Right hindlimb (tissue), 1 donor: ENCODE results near the gene OR8D1.

ENCODE experiments used
- DNase-seq: peaks from one replicate; pipeline ENCODE4 v3.0.0-alpha.2; 2018

Gene OR8D1

DNA sequence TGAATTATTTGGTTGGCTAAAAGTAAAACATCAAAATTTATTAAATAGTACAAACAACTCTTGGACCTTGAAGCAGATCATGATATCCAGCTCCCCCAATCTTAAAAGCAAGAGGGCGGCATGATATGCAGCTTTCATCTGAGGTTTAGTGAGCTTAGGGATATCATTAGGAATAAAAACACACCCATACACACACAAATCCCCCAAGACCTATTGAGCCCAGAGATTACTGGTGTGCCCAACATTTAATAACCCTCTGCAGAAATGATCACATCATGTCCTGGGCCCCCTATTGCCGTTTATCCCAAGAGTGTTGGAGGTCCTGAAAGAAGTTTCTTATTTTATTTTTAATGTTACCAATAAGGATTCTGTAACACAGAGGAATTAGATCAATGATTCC, at the start of gene OR8D1:
TSS of gene OR8D1 (minus strand) at position 101 of the 400 bp plus-strand sequence. CDS start 3,183 bp downstream, outside the sequence.
- DNase-seq: no peak

DNA sequence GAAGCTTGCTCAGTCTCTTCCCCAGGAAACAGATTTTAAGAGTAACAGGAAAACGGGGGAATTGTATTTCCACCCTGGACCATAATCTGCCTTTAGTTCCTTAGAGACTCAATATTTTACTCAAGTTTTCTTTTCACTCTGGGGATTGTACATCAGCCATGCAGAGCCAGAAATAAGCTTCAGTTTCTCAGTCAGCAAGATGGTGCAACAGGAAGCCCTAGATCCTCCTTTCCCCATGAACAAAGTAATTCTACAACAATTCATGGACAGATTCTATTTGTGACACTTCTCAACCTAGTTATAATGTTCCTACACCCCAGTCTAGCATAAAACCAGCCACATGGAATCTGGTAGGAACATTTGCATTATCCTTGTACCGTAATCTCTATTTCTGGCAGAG, 45.8 kb upstream of the OR8D1 start:
- no peak for DNase-seq

DNA sequence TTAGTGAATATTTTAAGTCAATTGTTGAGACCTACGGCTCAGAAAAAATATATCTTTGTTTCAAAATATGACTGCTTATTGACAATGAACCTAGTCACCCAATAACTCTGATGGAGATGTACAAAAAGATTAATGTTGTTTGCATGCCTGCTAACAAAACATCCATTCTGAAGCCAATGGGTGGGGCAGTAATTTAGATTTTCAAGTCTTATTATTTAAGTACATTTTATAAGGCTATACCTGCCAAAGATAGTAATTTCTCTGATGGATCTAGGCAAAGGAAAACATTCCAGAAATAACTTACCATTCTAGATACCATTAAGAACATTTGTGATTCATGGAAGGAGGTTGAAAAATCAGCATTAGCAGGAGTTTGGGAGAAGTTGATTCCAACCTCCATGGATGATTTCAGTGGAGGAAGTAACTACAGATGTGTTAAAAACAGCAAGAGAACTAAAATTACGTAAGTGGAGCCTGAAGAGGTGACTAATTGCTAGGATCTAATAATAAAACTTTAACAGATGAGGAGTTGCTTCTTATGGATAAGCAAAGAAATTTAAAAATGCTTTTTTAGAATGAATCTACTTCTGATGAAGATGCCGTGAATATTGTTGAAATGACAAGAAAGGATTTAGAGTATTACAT, 32.7 kb upstream of the OR8D1 start:
- DNase-seq: no peak

DNA sequence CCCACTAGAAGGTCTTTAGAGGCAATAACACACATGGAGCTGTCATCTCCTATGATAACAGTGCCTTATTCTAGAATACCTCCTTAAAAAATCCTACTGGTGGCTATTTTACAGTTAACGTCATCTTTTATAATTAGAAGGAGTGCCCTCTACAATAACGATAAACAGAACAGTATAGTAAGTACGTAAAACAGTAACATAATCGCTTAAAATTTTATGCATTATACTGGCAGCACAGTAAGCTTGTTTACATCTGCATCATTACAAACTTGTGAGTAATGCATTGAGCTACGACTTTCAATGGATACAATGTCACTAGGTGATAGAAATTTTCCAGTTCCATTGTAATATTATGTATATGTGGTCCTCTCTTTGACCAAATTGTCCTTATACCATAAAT, 30.6 kb upstream of the OR8D1 start:
- DNase-seq: no peak

DNA sequence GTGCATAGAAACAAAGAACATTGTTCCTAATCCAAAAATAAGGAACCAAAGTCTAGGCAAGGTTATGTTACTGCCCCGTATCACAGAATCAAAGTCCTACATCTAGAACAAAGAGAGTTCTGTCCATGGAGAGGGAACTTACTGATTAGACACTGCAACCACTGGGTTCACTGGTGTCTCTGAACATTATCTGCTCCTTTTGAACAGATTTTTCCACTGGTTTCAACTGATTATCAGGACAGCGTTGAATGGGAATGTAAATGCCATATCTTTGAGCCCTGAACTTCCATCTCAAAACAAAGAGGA, 26.3 kb upstream of the OR8D1 start:
- no peak for DNase-seq

DNA sequence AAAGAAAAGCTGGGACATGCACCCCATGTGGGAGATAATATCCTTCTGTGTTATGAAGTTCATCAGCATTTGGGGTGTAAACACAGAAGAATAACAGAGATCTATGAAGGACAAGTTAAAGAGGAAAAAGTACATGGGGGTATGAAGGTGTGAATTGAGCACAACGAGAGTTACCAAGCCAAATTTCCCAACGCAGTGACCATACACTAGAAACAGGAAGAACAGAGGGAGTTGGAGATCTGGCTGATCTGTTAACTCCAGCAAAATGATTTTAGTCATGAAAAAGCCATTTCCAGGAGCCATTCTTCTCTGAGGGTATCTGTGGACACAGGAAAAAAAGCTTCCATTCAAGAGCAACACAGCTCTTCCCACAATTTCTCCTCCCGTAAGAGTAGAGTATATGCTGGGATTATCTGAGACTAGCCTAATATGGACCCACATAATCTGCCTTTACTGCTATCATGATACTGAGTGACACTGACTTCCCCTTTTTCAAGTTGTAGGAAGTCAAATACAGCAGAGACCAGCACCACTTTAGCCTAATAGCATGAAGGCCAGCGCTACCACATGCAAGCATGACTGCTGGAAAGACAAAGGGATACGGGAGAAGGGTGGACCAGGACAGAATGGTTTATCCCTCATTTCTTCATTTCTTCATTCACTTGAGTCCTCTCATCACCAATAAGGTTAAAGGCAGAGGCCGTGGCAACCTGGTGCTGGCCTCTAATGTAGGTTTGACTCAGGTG, 25.8 kb upstream of the OR8D1 start:
- DNase-seq: no peak

DNA sequence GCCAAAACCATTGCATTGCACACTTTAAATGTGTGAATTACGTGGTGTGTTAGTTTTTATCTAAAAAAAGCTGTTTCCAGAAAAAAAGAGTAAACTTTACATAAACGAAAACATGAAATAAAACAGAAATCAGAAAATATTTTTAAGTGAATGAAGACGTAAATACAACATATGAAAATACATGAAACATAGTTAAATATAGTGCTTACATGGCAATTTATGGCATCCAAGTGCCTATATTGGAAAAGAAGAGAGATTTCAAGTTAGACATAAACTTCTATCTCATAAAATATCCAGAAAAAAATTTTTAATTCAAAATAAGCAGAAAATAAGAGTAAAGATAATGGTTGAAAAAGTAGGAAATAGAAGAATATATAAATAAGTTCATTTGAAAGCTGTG, 18.1 kb upstream of the OR8D1 start:
- no peak for DNase-seq

DNA sequence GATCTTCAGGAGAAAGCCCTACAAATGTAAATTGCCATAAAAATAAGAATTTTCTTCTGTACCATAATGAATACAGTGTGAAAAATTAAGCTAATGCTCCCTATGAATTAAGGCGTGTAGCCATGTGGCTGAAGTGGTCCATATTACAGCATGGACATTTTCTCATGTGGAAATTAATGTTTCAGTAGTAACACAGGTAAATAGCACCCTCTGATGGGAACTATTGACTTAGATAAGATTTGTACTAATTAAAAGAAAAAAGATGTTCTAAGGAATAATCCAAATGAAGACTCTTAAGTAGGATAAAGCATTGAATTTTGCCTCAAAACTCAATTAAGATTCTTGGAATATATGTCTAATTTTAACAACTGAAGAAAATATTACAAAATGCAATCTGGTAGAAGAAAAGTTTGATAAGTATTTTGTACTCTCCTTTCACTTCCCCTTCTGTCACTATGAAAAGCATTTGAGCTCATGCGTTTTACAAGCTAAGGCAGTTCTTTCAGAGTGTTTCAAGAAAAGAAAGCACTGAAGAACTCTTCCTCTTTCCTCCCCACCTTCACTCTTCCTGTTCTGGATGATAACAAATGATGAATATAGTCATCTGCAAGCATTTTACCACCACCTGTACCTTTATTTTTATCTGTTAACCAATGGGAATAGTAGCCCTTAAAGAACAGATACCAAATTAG, 16.2 kb upstream of the OR8D1 start:
- no peak for DNase-seq

DNA sequence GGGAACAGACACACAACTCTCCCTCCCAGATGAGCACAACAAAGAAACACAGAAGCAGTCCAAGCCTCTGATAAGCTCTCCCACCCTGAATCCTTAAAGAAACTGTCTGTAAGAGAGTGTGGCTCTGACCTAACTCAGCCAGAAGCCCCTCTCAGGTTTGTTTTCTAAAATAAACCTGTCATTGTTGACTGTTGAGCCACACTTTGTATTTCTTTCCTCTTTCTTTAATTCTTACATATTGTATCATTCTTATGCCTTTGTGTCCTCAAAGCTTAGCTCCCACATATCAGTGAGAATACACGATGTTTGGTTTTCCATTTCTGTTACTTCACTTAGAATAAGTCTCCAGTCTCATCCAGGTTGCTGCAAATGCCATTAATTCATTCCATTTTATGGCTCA, 14.0 kb upstream of the OR8D1 start:
- DNase-seq: no peak

DNA sequence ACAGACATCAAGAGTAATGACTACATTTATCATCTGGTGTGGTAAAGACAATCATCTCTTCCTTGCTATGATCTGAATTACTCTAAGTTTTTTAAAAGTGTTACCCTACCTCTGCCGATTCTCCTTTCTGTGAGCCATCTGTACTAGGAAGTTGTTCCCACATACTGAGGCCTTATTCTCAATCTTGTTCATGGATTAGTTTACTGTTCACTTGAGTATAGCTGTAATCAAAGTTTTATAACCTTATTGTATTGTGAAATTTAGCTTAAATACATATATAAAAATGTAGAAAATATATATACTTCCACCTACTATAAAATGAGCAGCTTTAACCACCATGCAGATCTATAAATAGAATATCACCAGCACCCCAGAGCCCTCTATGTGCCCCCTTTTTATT, 8.6 kb upstream of the OR8D1 start:
- DNase-seq: no peak

DNA sequence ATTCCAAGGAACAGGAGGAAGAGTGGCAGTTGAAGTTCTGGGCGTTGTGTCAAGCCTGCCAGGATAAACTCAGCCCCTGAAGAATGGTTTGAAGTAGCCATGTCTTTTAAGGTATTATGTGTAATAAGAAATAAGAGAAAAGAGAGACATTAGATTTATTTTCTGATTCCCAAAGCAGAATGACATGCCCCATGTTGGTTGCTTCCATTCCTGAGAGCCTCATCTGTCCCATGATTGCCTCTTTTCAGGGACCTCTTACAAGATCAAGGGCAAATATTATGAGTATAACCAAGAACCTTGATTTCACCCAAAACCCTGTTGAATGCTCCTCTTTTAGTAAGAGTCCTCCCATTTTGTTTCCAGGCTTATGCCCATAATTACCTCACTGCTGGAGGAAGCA, 6.3 kb upstream of the OR8D1 start, which contains the start of gene OR8D2:
TSS of gene OR8D2 (minus strand) at position 101 of the 400 bp plus-strand sequence. CDS start at position 101, 0 bp downstream.
- DNase-seq: no peak

DNA sequence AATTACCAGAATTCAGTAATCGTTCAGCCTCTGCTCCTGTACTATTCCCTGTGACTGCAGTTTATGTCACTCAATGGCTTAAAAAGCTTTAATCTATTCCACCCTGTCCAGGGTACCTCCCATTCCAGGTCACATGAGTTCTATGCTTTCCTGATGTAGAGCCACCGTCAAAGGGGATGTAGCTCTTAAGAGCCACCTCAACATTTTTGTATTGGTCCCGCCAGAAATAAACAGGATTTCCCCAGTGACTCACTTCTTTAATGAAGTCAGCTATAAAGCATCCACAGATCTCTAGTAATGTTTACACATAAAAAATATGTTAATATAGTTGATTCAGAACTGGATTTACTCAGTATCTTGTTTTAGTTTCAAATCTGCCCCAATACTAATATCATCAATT, 1.3 kb upstream of the OR8D1 start:
- DNase-seq: no peak

DNA sequence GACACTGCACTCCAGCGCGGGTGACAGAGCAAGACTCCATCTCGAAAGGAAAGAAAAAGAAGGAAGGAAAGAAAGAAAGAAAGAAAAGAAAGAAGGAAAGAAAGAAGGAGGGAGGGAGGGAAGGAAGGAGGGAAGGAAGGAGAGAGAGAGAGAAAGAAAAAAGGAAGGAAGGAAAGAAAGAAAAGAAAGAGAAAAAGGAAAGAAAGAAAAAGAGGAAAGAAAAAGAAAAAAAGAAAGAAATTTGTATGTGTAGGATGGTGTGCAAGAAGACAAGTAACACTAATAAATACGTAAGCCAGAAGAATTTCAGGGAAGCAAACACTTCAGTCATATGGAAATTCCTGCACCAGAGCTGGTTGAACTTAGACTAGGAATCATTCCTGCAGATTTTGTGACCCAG, 618 bp downstream of the OR8D1 start:
- DNase-seq: no peak

DNA sequence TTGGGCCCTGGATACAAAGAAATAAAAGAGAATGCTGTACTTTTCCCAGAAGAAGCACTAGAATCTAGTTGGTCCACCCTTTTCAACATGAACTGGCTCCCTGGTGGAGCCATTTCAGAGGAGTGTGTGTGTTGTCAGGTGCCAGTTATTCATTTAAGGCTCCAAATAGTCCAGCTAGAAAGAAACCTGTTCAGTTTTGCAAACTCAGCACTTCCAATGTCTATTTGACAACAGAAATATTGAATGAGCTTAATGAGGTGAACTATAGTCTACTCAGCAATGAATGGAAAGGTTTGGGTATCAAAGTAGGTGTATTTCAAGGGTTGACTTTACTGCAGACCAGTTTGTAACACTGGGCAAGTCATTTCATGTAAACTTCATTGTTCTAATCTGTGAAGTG, 2.1 kb downstream of the OR8D1 start:
- DNase-seq: no peak

DNA sequence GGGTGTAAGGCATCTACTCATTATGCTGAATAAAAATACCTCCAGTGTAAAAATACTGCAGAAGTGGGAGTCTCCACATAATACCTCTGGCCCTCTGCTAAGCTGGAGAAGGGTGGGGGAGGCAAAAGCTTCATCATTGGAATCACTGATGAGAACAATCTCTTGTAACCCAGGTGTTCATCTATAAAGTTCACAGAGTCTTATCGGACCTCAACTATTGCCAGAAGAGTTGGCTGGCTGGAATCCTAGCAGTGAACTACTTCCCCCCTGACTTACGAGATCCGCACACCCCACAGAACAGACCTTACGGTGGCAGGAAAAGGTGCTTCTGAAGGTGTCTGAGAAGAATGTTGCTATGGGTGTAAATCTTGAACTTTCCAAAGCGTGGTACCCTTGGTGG, 2.5 kb downstream of the OR8D1 start:
- DNase-seq: no peak

DNA sequence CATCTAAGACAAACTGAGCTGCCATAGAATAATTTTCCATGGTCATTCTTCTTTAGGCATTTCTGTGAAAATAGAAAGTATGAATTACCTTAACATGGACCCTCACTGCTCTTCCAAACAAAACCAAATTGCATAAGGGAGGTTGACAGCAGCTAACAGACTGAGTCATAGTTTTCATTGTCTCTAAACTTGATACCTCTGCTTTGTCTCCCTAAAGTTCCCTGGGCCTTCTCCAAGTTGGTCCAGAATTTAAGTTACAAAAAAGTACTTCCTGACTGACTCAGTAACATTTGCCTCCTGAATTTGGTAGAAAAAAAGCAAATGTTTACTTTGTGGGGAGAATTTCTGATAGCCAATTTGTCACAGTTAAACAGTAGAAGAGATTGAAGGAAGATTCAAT, 3.0 kb downstream of the OR8D1 start:
- DNase-seq: no peak

DNA sequence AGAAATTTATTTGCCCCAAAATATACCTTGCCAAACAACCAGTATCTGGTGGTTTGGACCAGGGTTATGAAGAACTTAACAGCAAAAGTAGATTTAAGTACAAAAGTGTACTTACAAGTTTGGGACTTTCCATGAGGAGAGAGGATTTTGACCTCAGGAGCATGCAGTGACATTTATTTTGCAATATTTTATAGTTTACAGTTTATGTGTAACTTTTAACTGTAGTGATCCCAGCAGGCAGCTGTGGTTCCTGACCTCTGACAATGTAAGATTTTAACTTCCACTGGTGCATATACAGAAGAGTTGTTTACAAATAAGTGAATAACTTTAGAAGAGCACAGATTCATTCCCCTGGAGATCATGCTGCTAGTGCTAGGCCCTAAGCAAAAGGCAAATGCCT, 6.7 kb downstream of the OR8D1 start:
- DNase-seq: no peak

DNA sequence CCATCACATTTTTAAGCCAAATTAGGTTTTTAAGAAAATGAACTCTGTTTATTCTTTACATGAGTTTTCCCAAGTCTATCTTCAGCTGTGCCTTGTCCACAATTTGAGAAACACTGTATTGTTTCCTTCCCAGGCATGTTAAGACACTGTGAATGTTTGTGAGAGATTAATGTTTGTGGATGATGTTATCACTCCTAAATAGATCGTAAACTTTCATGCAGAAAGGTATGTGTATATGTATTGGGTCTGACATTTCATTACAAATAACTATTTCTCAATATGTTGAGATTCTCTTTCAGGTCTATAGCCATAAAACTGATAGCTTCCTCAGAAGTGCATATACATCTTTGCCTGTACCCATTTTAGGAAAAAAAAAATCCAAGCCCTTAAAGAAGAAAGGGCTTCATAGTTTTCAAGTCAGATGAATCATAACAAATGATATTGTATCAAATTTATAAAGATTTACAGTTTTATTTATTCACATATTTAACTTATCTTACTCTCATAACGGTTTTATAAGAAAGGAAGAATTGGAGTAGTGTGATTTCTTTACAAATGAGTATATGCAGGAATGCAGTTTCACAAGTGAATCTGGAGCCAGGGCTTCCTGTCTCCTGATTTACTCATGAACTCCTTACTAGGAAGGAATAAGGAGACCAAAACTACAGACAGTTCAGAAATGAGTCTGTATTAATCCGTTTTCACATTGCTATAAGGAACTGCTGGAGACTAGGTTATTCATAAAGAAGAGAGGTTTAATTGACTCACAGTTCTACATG, 11.2 kb downstream of the OR8D1 start:
- DNase-seq: no peak

DNA sequence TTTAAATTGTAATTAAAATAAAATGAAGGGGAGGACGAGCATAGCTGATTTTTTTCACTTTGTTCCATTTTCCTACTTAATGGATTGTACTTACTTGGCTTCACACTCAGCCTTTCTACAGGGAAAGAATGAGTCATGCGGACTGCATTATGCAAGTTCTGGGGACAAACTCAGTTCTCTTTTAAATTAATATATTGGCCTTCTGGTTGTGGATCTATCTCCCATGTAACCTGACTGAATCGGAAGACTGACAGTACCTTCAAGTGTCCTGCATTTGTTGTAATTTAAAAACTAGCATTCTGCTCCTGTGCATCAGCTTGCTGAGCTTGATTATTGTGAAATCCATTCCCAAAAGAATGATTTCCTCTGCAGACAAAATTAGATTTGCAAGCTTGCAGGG, 12.2 kb downstream of the OR8D1 start:
- DNase-seq: no peak

DNA sequence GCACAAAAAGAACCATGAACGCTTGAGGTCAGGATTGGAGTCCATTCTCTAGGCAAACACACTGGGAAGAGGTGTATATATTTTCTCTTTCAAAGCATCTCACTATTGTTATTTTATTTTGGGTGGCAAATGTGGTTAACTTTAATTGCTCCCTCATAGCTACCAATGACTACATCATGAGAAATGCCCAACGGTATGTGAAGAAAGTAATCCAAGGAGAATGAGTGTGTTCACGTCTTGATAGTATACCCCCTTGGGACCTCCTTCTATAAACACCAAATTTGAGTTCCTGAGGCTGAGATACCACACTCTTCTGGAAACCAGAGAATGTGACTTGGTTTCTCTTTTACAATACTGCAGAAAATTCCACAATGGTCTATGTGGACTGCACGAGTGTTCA, 15.8 kb downstream of the OR8D1 start:
- DNase-seq: no peak

DNA sequence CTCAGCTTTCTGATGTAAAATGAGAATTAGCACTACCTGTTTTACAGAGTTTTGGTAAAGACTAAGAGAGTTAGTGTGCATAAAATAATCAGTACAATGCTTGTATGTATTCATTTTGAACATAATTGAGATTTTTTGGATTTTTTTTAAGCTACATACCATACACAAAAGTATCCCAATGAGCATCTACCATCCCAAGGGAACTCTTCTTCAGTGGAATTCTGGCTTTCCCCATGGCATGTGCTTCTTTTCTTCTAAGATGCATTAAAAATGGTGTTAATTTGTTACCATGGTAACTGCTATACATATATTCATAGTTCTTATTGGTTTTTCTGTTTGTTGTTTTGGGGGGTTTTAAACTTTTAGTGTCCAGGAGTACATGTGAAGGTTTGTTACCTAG, 17.7 kb downstream of the OR8D1 start:
- DNase-seq: no peak

DNA sequence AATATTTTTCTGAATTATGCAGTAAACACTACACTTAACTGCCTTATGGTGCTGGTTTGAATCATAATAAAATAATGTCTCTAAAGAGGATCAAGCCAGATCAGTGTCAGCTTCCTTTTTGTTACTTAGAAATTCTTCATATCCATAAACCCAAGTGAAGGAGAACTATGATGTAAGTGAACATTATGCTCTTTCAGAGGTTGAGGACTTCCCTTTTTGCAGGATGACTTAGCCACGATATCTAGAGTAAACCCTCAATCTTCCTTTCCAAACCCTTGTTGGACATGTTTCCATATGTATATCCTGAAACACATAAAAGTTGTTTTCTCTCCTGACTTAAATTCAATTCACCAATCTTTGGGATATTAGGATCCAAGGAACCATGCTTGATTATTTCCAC, 19.1 kb downstream of the OR8D1 start:
- DNase-seq: no peak

DNA sequence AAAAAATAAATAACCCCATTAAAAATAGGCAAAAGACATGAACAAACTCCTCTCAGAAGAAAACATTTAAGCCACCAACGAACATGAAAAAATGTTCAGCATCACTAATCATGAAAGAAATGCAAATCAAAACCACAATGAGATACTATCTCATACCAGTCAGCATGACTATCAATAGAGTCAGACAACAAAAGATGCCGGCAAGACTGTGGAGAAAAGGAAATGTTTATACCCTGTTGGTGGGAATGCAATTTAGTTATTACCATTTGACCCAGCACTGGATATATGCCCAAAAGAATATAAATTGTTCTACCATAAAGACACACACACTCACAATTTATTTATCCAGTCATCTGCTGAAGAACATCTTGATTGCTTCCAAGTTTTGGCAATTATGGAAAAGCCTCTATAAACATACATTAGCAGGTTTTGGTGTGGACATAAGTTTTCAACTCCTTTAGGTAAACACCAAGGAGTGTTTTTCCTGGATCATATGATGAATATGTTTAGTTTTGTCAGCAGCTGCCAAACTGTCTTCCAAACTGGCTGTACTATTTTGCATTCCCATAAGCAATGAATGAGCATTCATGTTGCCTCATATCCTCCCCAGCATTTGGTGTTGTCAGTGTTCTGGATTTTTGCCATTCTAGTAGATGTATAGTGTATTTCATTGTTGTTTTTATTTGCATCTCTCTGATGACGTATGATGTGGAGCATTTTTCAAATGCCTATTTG, 28.0 kb downstream of the OR8D1 start:
- DNase-seq: no peak
